Heart left ventricle (tissue), 16 donors: ENCODE measurements around the gene ICA1. TPM values are rescaled to one million over a fixed set of nuclear protein-coding genes. Genes with fewer than 3 reads are reported as not detected.

Experiments used
- ATAC-seq, 4 donors: fragments of 200-7000 bp; cut with Tn5 transposase; one replicate each; pipeline ENCODE4 v1.9.1; 2020 to 2022; ENCODE audit warnings: moderate library complexity in 4 of 4, mild to moderate bottlenecking in 3 of 4, moderate number of reproducible peaks in 1 of 4
- DNase-seq, 5 donors: peaks; one replicate each; pipeline ENCODE4 v3.0.0-alpha.2; 2020
- H3K27ac ChIP-seq, 12 donors: fragments of 200-600 bp; sonication (generic) in 4 of 12; one replicate each; pipeline versions ENCODE4 v1.5.0 to v1.8.0; 2016 to 2022; ENCODE audit warnings: mild to moderate bottlenecking in 2 of 12
- H3K27me3 ChIP-seq, 9 donors: fragments of 200-600 bp; sonication (generic) in 2 of 9; one replicate each; pipeline versions ENCODE4 v1.5.1 to v1.8.0; 2016 to 2022; ENCODE audit warnings: mild to moderate bottlenecking in 3 of 9
- H3K36me3 ChIP-seq, 9 donors: fragments of 200-600 bp; sonication (generic) in 2 of 9; one replicate each; pipeline versions ENCODE4 v1.5.0 to v1.8.0; 2018 to 2022; ENCODE audit warnings: mild to moderate bottlenecking in 2 of 9
- H3K4me1 ChIP-seq, 12 donors: fragments of 200-600 bp; sonication (generic) in 4 of 12; one replicate each; pipeline versions ENCODE4 v1.5.0 to v1.8.0; 2016 to 2022; ENCODE audit warnings: mild to moderate bottlenecking in 3 of 12
- H3K4me3 ChIP-seq, 12 donors: fragments of 200-600 bp; sonication (generic) in 4 of 12; one replicate each; pipeline versions ENCODE4 v1.5.0 to v1.8.0; 2017 to 2022; ENCODE audit warnings: mild to moderate bottlenecking in 9 of 12, moderate library complexity in 4 of 12
- H3K9me3 ChIP-seq, 12 donors: fragments of 200-600 bp; sonication (generic) in 4 of 12; one replicate each; pipeline versions ENCODE4 v1.5.0 to v1.8.0; 2016 to 2022; ENCODE audit warnings: mild to moderate bottlenecking in 1 of 12
- POLR2A ChIP-seq, 2 donors: fragments of 450-650 bp; IDR thresholded peaks; one replicate each; pipeline ENCODE4 v1.6.1; 2017; ENCODE audit warnings: antibody characterized with exemption in 2 of 2, mild to moderate bottlenecking in 2 of 2, moderate library complexity in 2 of 2
- WGBS, 4 donors: extraction: QIAGEN DNeasy Blood & Tissue Kit in 2 of 4; methylation state at CpG; one replicate each; pipeline versions ENCODE4 v1.1.5 to v1.1.7; 2013 to 2018; 5-methylcytosine and 5-hydroxymethylcytosine counted together
- intact Hi-C, 10 donors: fragments of 100-400 bp; cut with DNase I; formaldehyde crosslinking; loops; one replicate each; pipeline versions ENCODE4 v1.11.1 to v1.14.2; 2022
- polyA plus RNA-seq, 2 donors: library from polyadenylated mRNA; stranded (reverse); fragments of 200-250 nt; gene quantifications; one replicate each; pipeline ENCODE4 v1.2.3, GENCODE V29; 2013
- total RNA-seq, 9 donors: library from RNA; depleted of rRNA in 2 of 9; stranded (reverse); fragments of >200 nt in 2 of 9; fragmentation: NEBNext Ultra II Directional in 3 of 9; extraction: Animal tissue kit (Norgen Biotek cat#: 25700) in 3 of 9; gene quantifications; one replicate each; pipeline versions ENCODE4 v1.1.0 to v1.2.4, GENCODE V29; 2016 to 2023
- TF ChIP-seq, protein P1 (sequence below), 12 donors: fragments of 200-600 bp; sonication (generic) in 4 of 12; IDR thresholded peaks; one replicate each; pipeline versions ENCODE4 v1.5.0 to v1.8.0; 2018 to 2022; ENCODE audit warnings: antibody characterized with exemption in 12 of 12, mild to moderate bottlenecking in 5 of 12
- donor health status: ischemic (EF 13 %, LVEDD 7.1; RV severe dilation, severe dysfunction).
- donor health status: healthy with polysubstance abuse.
- donor health status: DM: no; HTN: yes; CAD: no.
- donor health status: DM: no; HTN: no; CAD: no.
- donor health status: ischemic (EF 25% LVEDD 6.9; RV normal size, moderate dysfunction).
- donor health status: ischemic (EF 25% LVEDD 5.7; RV mildly dilated, moderate dysfunction).
- donor health status: healthy.
- donor health status: DM: yes; HTN: yes; CAD: no.
- donor health status: ischemic (EF 35%, LVEDD 5.7; RV mildly dilated, moderate dysfunction).
- donor health status: nonischemic (EF 11% LVEDD 7.7; RV severe dilation, severe dysfunction).
- donor health status: DM: yes; HTN: yes; CAD: no.
- donor health status: PGD.
- donor health status: ischemic (EF 29% LVEDD 5.4; RV normal size, mild dysfunction).
- donor health status: nonischemic (EF 23%, LVEDD 6.1; RV moderate dilation, normal function).

Gene ICA1
- total and polyA plus RNA-seq, 11 donors: 23.8 to 74.4 (median 54.4) TPM

- ATAC-seq: no peak
- H3K27me3 ChIP-seq: no peaks in the 10 kb centered on the region
- H3K4me3 ChIP-seq: no peak overlapping the region
- DNase-seq: no peak
- no peak overlapping the region for H3K27ac ChIP-seq
- TF ChIP-seq, protein P1, sequence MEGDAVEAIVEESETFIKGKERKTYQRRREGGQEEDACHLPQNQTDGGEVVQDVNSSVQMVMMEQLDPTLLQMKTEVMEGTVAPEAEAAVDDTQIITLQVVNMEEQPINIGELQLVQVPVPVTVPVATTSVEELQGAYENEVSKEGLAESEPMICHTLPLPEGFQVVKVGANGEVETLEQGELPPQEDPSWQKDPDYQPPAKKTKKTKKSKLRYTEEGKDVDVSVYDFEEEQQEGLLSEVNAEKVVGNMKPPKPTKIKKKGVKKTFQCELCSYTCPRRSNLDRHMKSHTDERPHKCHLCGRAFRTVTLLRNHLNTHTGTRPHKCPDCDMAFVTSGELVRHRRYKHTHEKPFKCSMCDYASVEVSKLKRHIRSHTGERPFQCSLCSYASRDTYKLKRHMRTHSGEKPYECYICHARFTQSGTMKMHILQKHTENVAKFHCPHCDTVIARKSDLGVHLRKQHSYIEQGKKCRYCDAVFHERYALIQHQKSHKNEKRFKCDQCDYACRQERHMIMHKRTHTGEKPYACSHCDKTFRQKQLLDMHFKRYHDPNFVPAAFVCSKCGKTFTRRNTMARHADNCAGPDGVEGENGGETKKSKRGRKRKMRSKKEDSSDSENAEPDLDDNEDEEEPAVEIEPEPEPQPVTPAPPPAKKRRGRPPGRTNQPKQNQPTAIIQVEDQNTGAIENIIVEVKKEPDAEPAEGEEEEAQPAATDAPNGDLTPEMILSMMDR (IDR thresholded peaks at IDR 0.05): no peak
- TF ChIP-seq POLR2A (IDR thresholded peaks at IDR 0.05): no peak
- no peaks in the 10 kb centered on the region for H3K9me3 ChIP-seq
- no peaks in the 10 kb centered on the region for H3K4me1 ChIP-seq
- WGBS, 4 donors: 82 to 98% (median 85%) methylated on average over 2 of the region's 2 CpGs
- peaks cover 0 to 8% (median 0%) of the 10 kb centered on the region in 9 donors for H3K36me3 ChIP-seq
- intact Hi-C loops: no loop called here
Measured at GRCh38 chr7:8092140-8092539, 169.8 kb downstream of the ICA1 start.

GRCh38 chr7:8089036-8089780, 172.8 kb downstream of the ICA1 start:
- 90 to 95% (median 94%) methylated on average over 6 of the region's 6 CpGs for WGBS, 4 donors
- intact Hi-C loops: no loop called here

GRCh38 chr7:8086239-8086638, 175.7 kb downstream of the ICA1 start:
- ATAC-seq (no peak), DNase-seq (no peak)
- Histone ChIP-seq H3K9me3 (no peaks in the 10 kb centered on the region), H3K27me3 (no peaks in the 10 kb centered on the region), H3K36me3 (peaks cover 0 to 26% (median 6%) of the 10 kb centered on the region in 9 donors), H3K4me3 (no peak overlapping the region), H3K27ac (no peak overlapping the region), H3K4me1 (no peaks in the 10 kb centered on the region)
- TF ChIP-seq, protein P1 (IDR thresholded peaks at IDR 0.05): no peak
- TF ChIP-seq POLR2A (IDR thresholded peaks at IDR 0.05): no peak
- intact Hi-C loops: no loop called here
- 81 to 96% (median 89%) methylated on average over 6 of the region's 6 CpGs for WGBS, 4 donors

More at GRCh38 chr7:8089036-8089780, 172.8 kb downstream of the ICA1 start:
- Histone ChIP-seq H3K27ac (no peak overlapping the region), H3K4me1 (no peaks in the 10 kb centered on the region), H3K36me3 (peaks cover 0 to 26% (median 6%) of the 10 kb centered on the region in 9 donors), H3K9me3 (no peaks in the 10 kb centered on the region), H3K4me3 (no peak overlapping the region), H3K27me3 (no peaks in the 10 kb centered on the region)
- no peak for DNase-seq
- TF ChIP-seq, protein P1 (IDR thresholded peaks at IDR 0.05): no peak
- no peak for TF ChIP-seq POLR2A (IDR thresholded peaks at IDR 0.05)
- ATAC-seq: no peak

DNA sequence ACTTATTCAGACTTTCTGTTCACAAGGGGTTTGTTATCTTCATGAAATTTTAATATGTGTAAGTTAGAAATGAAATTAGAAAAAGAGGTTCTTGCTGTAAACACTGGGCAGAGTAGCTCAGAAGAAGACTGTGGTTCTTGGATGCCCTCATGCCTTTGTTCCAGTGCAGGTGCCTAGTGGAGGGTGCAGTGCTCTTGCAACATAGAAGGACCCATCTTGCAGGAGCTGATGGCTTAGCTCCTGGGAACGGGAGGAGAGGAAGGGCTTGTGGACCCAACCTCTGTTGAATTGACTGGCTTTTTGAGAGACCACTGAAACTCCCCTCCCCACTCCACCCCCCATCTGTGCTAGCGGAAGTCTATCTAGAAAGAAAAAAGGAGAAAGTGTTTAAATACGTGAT, 176.5 kb downstream of the ICA1 start:
- Histone ChIP-seq H3K9me3 (no peaks in the 10 kb centered on the region), H3K36me3 (peaks cover 0 to 26% (median 6%) of the 10 kb centered on the region in 9 donors), H3K27me3 (no peaks in the 10 kb centered on the region), H3K4me1 (no peaks in the 10 kb centered on the region), H3K4me3 (no peak overlapping the region), H3K27ac (no peak overlapping the region)
- no peak for ATAC-seq
- no peak for DNase-seq
- TF ChIP-seq, protein P1 (IDR thresholded peaks at IDR 0.05): no peak
- no peak for TF ChIP-seq POLR2A (IDR thresholded peaks at IDR 0.05)
- 88 to 95% (median 91%) methylated on average over 3 of the region's 3 CpGs for WGBS, 4 donors
- intact Hi-C loops: no loop called here
